ENCODE results near the gene MRPL54.
"Not testable (repeated sequence)": the region's sequence is repeated elsewhere in the genome, so short reads cannot be mapped to it uniquely, and the experiment has no call there.

Gene MRPL54

DNA sequence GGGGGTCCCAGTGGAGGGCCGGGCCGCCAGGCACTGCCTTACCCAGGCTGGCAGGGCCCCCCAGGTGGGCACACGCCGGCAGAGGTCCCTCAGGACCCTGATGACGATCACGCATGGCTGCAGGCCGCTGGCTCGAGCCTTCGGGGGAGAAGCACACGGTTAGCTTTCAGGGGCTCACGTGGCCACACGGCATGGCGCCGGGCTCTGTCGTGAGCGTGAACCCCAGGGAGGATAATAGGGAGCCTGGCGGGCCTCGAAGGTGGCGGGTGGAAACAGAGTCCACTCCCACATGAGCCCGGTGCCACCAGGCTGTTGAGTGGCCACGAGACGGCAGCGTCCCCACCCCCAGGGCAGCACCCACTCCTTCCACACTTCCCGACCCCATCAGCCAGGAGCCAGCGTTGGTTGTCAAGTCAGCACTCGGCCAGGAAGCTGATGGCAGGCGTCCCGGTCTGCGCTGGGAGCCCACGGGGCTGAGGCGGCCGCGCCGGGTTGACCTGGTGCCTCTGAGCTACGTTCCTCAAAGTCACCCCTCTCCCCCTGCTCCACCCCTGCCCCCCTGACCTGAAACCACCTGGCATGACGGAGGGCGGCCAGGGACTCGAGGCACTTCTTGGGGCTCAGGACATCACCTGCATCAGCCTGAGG lies 48.4 kb downstream of the MRPL54 start:
- DNase-seq: no peak
- H3K4me3 Mint-ChIP-seq: no peak overlapping the region
- peak overlapping the region; percentile 37 for H3K27ac Mint-ChIP-seq
- peaks cover 3% of the 10 kb centered on the region for H3K36me3 Mint-ChIP-seq
- H3K9me3 Mint-ChIP-seq: peaks cover 9% of the 10 kb centered on the region
- peaks cover 50% of the 10 kb centered on the region for H3K4me1 Mint-ChIP-seq
- CTCF ChIA-PET: no interaction called here
- H3K27me3 Mint-ChIP-seq: no peaks in the 10 kb centered on the region

DNA sequence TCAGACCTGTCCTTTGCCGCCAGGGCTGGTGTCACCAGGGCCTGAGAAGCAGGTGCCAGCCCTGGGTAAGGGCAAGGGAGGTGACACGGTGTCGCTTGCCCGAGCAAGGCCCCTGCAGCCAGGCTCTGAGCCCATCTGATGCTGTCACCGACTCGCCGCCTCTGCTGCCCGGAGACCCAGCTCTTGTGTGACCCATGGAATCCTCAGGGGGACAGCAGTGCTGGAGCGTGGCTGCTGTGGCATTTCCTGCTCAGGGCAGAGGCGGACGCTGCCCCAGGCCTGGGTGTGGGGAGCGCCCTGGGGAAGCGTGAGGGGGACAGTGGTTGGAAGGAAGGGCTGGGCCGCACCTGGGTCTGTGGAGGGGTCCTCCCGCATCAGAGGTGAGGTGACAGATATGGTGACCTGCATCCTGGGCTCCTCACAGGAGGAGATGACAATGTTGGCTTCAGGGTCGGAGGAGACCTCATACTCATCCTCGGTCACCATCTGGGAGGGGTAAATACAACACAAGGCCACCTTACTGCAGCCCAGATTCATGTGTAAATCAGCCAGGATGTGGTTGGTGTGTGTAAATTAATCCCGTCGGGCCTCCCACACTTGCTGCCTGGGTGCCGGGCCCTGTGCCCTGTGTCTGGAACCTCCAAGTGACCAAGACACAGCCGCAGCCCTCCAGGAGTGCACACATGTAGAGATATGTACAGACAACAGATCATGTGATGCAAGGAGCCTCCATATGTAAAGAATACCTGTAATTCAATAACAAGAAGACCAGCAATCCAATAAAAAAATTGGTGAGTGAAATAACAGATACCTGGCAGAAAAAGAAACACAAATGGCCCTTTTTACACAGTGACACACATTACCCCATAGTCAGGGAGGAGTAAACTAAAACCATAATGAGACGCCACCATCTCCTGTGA lies 51.3 kb downstream of the MRPL54 start:
- CTCF ChIA-PET: no interaction called here
- Mint-ChIP-seq H3K27ac (peak overlapping the region; percentile 95), H3K36me3 (peaks cover 3% of the 10 kb centered on the region), H3K4me3 (peak overlapping the region; percentile 50), H3K27me3 (no peaks in the 10 kb centered on the region), H3K9me3 (peaks cover 2% of the 10 kb centered on the region), H3K4me1 (peaks cover 54% of the 10 kb centered on the region)
- peak; percentile 32 for DNase-seq

DNA sequence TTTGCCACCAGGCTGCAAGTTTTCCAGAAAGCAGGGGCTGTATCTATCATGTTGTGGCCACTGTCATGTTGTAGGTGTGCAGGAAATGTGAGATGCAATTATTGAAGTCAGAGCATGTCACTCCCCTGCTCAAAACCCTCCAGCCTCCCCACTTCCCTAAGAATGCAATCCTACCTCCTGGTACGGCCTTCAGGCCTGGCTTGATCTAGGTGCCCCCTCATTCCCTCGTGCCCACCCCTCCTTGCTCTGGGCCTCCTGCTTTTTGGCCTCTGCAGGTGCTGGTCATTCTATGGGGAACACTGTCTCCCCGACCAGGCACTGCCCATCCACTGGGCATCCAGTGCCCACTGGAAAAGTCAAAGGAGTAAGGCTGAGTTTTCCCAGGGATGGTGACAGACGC lies 52.2 kb downstream of the MRPL54 start:
- CTCF ChIA-PET: no interaction called here
- no peak overlapping the region for H3K4me3 Mint-ChIP-seq
- no peaks in the 10 kb centered on the region for H3K9me3 Mint-ChIP-seq
- H3K4me1 Mint-ChIP-seq: peaks cover 52% of the 10 kb centered on the region
- H3K27me3 Mint-ChIP-seq: no peaks in the 10 kb centered on the region
- no peak for DNase-seq
- H3K27ac Mint-ChIP-seq: peak overlapping the region; percentile 95
- peaks cover 3% of the 10 kb centered on the region for H3K36me3 Mint-ChIP-seq

GRCh38 chr19:3816148-3816547 lies 53.7 kb downstream of the MRPL54 start:
- H3K36me3 Mint-ChIP-seq, H3K27ac Mint-ChIP-seq, CTCF ChIA-PET, H3K9me3 Mint-ChIP-seq, DNase-seq, H3K27me3 Mint-ChIP-seq, H3K4me3 Mint-ChIP-seq: not testable (repeated sequence)
- H3K4me1 Mint-ChIP-seq: peaks cover 50% of the 10 kb centered on the region

DNA sequence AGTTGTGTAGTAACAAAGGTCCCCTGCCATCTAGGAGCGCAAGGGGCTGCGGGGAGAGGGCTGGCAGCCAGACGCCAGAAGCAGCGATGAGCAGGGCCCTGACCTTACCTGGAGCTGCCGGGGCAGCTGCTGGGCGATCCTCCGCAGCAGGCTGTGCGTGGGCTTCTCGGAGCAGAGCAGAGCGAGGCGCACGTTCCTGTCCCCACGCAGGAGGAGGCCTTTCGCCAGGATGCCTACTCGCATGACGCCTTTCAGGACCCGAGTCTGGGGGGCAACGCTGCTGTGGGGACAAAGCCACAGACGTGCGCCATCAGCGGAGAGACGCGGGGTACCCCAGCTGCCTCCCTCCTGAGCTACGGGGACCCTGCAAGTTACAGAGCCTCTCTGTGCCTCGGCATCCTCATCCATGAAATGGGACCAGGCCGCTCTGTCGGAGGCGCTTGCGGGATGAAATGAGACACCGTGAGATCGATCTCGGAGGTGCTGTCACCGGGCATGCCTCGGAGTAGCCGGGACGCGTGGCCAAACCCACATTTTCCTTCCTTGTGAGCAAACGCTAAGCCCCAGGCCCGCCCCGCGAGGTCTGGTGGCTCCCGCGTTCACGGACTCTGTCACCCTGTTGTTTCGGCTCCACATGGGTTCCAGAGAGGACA lies 54.2 kb downstream of the MRPL54 start:
- Mint-ChIP-seq H3K4me3 (no peak overlapping the region), H3K27me3 (peaks cover under 1% of the 10 kb centered on the region), H3K36me3 (peaks cover 3% of the 10 kb centered on the region), H3K27ac (no peak overlapping the region), H3K9me3 (no peaks in the 10 kb centered on the region), H3K4me1 (peaks cover 52% of the 10 kb centered on the region)
- DNase-seq: no peak
- CTCF ChIA-PET: no interaction called here

Measured in activated naive CD4-positive, alpha-beta T cell treated with anti-CD3 and anti-CD28 coated beads, Interleukin-2, amount 10 ng/mL, durations not matched to agents 7 days and 5 days (primary cell).